Calu3 (cell line): ENCODE results near the gene EEF1G. TPM values are rescaled to one million over a fixed set of nuclear protein-coding genes. Genes with fewer than 3 reads are reported as not detected.

Experiments used
- BruUV-seq: library from RNA; stranded (reverse); fragments of 400-500 nt; replicated peaks from 2 replicates; lab custom pipeline; 2021; lab: Mats Ljungman, UMichigan
- CTCF ChIA-PET: fragments of 300-600 bp; sonication (Branson Sonifier 250); formaldehyde crosslinking; loops from one replicate; lab custom pipeline; 2022; ENCODE audit warnings: antibody characterized with exemption; lab: Charles Lee
- DNase-seq: peaks from one replicate; pipeline ENCODE4 v3.0.0; 2022
- H3K27ac Mint-ChIP-seq: one replicate; pipeline ENCODE4 v1.8.0; 2022; ENCODE audit warnings: mixed read lengths; ENCODE audit not compliant: unreplicated experiment
- H3K27me3 Mint-ChIP-seq: one replicate; pipeline ENCODE4 v1.8.0; 2022; ENCODE audit warnings: mixed read lengths; ENCODE audit not compliant: unreplicated experiment
- H3K36me3 Mint-ChIP-seq: one replicate; pipeline ENCODE4 v1.8.0; 2022; ENCODE audit warnings: mild to moderate bottlenecking, moderate library complexity, mixed read lengths; ENCODE audit not compliant: insufficient read depth, unreplicated experiment
- H3K4me1 Mint-ChIP-seq: one replicate; pipeline ENCODE4 v1.8.0; 2022; ENCODE audit warnings: mild to moderate bottlenecking, low read depth, mixed read lengths; ENCODE audit not compliant: unreplicated experiment
- H3K4me3 Mint-ChIP-seq: one replicate; pipeline ENCODE4 v1.8.0; 2022; ENCODE audit warnings: mild to moderate bottlenecking, low read depth, moderate library complexity, mixed read lengths; ENCODE audit not compliant: unreplicated experiment
- H3K9me3 Mint-ChIP-seq: one replicate; pipeline ENCODE4 v1.8.0; 2022; ENCODE audit warnings: low read depth, mixed read lengths; ENCODE audit not compliant: unreplicated experiment
- CTCF ChIP-seq: fragments of 200-600 bp; IDR thresholded peaks from one replicate; pipeline ENCODE4 v1.8.0; 2022; ENCODE audit warnings: antibody characterized with exemption; ENCODE audit not compliant: unreplicated experiment
- intact Hi-C: fragments of 100-400 bp; cut with micrococcal nuclease; formaldehyde crosslinking; loops from one replicate; pipeline ENCODE4 v1.10.0; 2022; ENCODE audit not compliant: unreplicated experiment
- total RNA-seq: library from RNA; stranded (reverse); gene quantifications from 2 replicates; pipeline ENCODE4 v1.2.3, GENCODE V29; 2022

The EEF1G gene
- total RNA-seq, 1 experiment from 2014 or later, result 1,189 TPM

- CTCF ChIA-PET, result no interaction called here
- no TSS peak for BruUV-seq
- no peak for DNase-seq
- no peak for TF ChIP-seq CTCF
- H3K36me3 Mint-ChIP-seq, result peaks cover 46% of the 10 kb centered on the region
- no peaks in the 10 kb centered on the region for H3K9me3 Mint-ChIP-seq
- no peak overlapping the region for H3K4me3 Mint-ChIP-seq
- H3K4me1 Mint-ChIP-seq, result peaks cover 22% of the 10 kb centered on the region
- no peaks in the 10 kb centered on the region for H3K27me3 Mint-ChIP-seq
- H3K27ac Mint-ChIP-seq, result no peak overlapping the region
- intact Hi-C loops, result no loop called here
Measured at GRCh38 chr11:62578541-62578940, 4.8 kb upstream of the EEF1G start.

GRCh38 chr11:62577046-62577714 lies 3.5 kb upstream of the EEF1G start:
- intact Hi-C loops, result no loop called here
- no TSS peak for BruUV-seq
- Mint-ChIP-seq H3K9me3 (no peaks in the 10 kb centered on the region), H3K4me3 (no peak overlapping the region), H3K36me3 (peaks cover 60% of the 10 kb centered on the region), H3K4me1 (peaks cover 36% of the 10 kb centered on the region), H3K27me3 (no peaks in the 10 kb centered on the region), H3K27ac (no peak overlapping the region)
- CTCF ChIA-PET, result no interaction called here
- TF ChIP-seq CTCF, result no peak
- no peak for DNase-seq

- BruUV-seq, result no TSS peak
- Mint-ChIP-seq H3K36me3 (peaks cover 69% of the 10 kb centered on the region), H3K4me3 (peak overlapping the region; percentile 96), H3K27ac (peak overlapping the region; percentile 99), H3K9me3 (no peaks in the 10 kb centered on the region), H3K27me3 (no peaks in the 10 kb centered on the region), H3K4me1 (peaks cover 49% of the 10 kb centered on the region)
- DNase-seq, result no peak
- intact Hi-C loops, result no loop called here
- CTCF ChIA-PET, result no interaction called here
- no peak for TF ChIP-seq CTCF
Measured at GRCh38 chr11:62575837-62576236, 2.1 kb upstream of the EEF1G start.

GRCh38 chr11:62575156-62575555 lies 1.5 kb upstream of the EEF1G start:
- Mint-ChIP-seq H3K4me1 (peaks cover 51% of the 10 kb centered on the region), H3K9me3 (no peaks in the 10 kb centered on the region), H3K27me3 (no peaks in the 10 kb centered on the region), H3K27ac (peak overlapping the region; percentile 99), H3K4me3 (peak overlapping the region; percentile 96), H3K36me3 (peaks cover 71% of the 10 kb centered on the region)
- BruUV-seq, result no TSS peak
- no peak for TF ChIP-seq CTCF
- CTCF ChIA-PET, result interaction anchor here (1.3 kb wide), 1 partner anchor 30 kb away, joined by 3 read pairs; no protein-coding TSS in a partner anchor
- intact Hi-C loops, result no loop called here
- no peak for DNase-seq
